ENCODE measurements around the gene NLRP9.

Gene NLRP9

DNA sequence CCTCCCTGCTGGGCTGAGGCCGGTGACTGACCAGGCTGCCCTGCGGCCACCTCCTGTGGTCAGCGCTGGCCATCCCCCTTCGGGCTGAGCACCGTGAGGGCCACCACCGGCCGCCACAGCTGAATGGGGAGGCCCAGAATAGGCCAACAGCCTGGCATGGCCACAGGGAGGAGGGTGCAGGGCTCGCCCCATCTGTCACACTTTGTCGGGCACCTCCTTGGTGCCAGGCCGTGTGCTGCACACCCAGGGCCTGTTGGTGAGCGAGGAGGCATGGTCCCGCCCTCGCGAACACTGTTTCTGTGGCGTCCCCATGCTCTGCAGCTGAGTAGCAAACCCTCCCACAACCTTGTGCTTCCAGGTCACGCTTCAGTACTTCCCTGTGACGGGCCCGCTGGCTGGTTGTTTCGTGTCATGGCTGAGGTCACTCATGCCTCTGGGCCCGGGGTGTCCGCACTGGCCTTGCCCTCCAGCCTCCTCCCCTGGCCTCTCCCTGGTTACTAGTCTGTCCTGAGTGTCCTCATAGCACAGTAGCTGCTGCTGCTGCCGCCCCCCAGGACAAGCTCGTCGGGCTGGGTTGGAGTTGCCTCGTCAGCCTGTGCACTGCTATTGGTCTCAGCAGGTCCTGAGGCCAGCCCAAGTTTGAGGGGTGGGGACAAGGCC is 48.0 kb downstream of the NLRP9 start:
- Mint-ChIP-seq H3K4me1 (peaks cover 7% of the 10 kb centered on the region), H3K9me3 (no peaks in the 10 kb centered on the region), H3K4me3 (no peak overlapping the region), H3K27ac (peak overlapping the region in 1 of 3 experiments; percentile 84), H3K36me3 (ENCODE audit: low read depth) (peaks cover 29% of the 10 kb centered on the region), H3K27me3 (ENCODE audit: low read depth) (no peaks in the 10 kb centered on the region)
- TF ChIP-seq, protein P1, sequence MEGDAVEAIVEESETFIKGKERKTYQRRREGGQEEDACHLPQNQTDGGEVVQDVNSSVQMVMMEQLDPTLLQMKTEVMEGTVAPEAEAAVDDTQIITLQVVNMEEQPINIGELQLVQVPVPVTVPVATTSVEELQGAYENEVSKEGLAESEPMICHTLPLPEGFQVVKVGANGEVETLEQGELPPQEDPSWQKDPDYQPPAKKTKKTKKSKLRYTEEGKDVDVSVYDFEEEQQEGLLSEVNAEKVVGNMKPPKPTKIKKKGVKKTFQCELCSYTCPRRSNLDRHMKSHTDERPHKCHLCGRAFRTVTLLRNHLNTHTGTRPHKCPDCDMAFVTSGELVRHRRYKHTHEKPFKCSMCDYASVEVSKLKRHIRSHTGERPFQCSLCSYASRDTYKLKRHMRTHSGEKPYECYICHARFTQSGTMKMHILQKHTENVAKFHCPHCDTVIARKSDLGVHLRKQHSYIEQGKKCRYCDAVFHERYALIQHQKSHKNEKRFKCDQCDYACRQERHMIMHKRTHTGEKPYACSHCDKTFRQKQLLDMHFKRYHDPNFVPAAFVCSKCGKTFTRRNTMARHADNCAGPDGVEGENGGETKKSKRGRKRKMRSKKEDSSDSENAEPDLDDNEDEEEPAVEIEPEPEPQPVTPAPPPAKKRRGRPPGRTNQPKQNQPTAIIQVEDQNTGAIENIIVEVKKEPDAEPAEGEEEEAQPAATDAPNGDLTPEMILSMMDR (IDR thresholded peaks at IDR 0.05; ENCODE audit: unreplicated experiment in 3 of 3): no peak

DNA sequence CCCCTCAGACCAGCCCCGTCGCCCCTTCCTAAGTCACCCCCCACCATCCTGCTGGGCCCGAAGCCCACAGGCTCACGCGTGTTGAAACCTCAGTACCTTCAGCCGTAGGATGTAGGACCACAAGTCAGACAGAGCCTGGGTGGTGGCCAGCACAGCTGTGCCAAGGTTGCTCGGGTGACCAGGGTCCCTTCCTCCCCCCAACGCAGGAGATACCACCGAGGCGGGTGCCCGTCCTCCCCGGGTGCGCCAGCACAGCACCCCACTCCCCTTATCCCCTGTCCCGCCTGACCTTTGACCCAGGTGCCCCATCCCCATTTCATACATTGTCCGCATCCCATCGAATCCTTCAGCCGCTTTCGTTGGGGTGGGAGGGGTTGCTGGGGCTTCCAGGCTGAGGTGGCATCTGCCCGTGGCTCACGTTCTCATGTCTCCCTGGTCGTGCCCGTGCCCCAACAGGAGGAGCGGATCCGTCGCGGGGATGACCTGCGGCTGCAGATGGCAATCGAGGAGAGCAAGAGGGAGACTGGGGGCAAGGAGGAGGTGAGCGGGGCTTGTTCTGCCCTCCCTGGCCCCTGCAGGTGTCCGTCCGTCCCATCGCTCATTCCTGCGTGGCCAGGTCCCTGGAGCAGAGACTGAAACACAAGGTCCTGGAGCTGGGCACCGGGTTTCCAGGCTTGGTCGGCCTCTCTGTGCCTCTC is 48.6 kb downstream of the NLRP9 start:
- no peak overlapping the region for H3K4me3 Mint-ChIP-seq
- H3K27me3 Mint-ChIP-seq (ENCODE audit: low read depth): no peaks in the 10 kb centered on the region
- H3K27ac Mint-ChIP-seq: peak overlapping the region; percentile 64 to 98 (median 95)
- TF ChIP-seq, protein P1 (IDR thresholded peaks at IDR 0.05; ENCODE audit: unreplicated experiment in 3 of 3): no peak
- H3K4me1 Mint-ChIP-seq: peaks cover 7% of the 10 kb centered on the region
- H3K9me3 Mint-ChIP-seq: no peaks in the 10 kb centered on the region
- H3K36me3 Mint-ChIP-seq (ENCODE audit: low read depth): peaks cover 29% of the 10 kb centered on the region

DNA sequence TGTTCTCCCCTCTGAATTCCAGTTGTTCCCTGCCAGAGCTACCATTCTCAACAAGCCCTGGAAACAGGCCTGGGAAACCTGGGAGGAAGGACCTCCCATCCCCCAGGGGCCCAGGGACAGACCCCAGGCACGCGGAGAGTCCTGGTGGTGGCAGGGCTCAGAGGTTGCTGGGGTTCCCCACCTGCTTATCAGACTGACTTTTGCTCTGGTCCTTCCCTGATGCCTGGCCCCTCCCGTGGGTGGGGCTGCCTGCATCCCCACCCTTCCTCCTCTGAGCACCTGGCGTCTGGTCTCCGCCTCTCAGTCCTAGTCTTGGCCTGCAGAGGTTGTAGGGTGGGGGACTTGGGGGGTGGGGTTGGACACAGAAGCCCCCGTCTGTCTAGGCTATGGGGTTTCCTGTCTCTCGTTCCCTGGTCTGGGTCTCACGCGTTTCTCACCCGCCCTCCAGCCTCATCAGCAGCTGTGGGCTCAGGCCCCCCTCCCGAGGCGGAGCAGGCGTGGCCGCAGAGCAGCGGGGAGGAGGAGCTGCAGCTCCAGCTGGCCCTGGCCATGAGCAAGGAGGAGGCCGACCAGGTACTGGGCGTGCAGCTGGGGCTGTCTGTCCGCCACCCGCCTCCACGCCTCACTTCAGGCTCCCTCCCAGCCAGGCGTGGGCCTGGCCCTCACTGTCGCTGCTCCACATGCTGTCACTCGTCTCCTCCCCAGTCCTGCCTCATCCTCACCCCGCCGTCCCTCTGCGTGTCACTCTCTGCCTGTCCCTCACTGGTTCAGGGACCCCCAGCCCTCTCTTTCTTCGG is 49.6 kb downstream of the NLRP9 start:
- H3K36me3 Mint-ChIP-seq (ENCODE audit: low read depth): peaks cover 25% of the 10 kb centered on the region
- no peaks in the 10 kb centered on the region for H3K27me3 Mint-ChIP-seq (ENCODE audit: low read depth)
- peak overlapping the region; percentile 64 to 98 (median 95) for H3K27ac Mint-ChIP-seq
- peaks cover 11% of the 10 kb centered on the region for H3K4me1 Mint-ChIP-seq
- H3K4me3 Mint-ChIP-seq: peak overlapping the region in 2 of 3 experiments; percentile 40 to 51
- TF ChIP-seq, protein P1 (IDR thresholded peaks at IDR 0.05; ENCODE audit: unreplicated experiment in 3 of 3): no peak
- no peaks in the 10 kb centered on the region for H3K9me3 Mint-ChIP-seq

DNA sequence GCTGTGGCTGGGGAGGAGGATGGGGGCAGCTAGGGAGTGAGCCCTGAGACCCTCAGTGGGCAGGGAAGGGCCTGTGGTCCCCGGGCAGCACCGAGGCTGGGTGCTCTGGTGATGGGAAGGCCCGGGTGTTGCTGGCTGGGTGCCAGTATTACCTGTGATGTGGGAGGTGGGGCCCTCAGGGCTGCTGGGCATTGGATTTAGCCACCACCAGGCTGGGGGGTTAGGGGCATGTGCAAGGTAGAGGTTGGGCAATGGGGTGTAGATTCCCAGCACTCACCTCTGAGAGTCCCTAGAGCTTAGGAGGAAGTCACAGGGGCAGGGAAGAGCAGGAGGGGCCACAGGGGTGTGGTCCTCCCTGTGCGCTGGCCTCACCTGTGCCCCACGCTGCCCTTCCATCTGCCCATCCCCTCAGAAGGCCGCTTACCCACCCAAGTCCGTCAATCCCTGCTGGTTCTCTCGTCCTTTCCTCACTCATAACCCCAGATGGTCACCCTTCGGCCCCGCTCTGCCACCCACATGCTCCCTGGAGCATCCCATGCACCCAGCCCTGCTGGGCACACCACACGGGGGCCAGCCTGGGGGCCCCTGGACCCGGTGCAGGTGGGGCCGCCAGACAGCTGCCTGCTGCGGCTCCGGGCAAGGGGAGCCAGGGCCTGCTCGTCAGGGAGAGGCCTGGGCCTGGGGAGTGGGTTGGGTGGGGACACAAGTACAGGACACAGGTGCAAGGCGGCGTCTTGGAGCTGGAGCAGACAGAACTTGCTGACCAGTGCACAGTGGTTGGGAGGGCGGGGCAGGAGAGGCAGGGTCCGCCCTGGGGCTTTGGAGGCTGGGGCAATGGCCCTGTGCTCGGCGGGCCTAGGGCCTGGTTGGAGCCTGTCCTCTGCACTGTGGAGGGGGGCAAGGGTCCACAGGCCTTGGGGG is 50.7 kb downstream of the NLRP9 start:
- TF ChIP-seq, protein P1 (IDR thresholded peaks at IDR 0.05; ENCODE audit: unreplicated experiment in 3 of 3): no peak
- Mint-ChIP-seq H3K27ac (peak overlapping the region in 2 of 3 experiments; percentile 16 to 75), H3K36me3 (ENCODE audit: low read depth) (peaks cover 23% of the 10 kb centered on the region), H3K9me3 (no peaks in the 10 kb centered on the region), H3K4me3 (no peak overlapping the region), H3K4me1 (peaks cover 13% of the 10 kb centered on the region), H3K27me3 (ENCODE audit: low read depth) (no peaks in the 10 kb centered on the region)

DNA sequence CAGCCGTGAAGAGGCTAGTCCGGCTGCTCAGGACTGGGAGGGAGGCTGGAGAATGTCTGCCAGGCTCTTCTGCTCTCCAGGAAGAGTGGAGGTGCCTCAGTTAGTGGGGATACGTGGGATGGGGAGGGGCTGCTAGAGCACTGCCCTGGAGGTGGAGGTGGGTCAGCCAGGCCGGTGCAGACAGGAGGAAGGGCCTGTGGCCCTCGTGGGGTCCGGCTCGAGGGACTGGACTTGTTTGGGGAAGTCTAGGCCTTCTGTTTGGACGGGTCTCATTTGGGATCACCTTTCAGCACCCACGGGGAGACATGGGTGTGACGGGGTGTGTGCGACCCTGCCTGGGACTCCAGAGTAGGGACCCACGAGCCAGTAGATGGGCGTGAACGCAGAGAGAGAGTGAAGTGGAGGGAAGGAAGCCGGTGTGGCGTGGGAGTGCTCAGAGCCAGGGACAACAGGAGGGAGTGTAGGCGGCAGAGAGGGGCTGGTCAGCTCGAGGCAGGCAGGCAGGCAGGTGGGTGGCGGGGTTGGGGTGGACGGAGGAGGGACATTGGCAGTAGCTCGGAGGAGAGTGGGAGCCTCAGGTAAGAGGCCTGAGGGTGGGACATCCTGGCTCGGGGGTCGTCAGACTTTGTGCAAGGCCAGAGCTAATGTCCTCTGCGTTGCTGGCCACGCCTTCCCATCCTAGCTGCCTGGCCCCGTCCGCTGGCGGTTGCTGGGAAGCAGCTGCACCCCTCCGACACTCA is 51.7 kb downstream of the NLRP9 start:
- TF ChIP-seq, protein P1 (IDR thresholded peaks at IDR 0.05; ENCODE audit: unreplicated experiment in 3 of 3): no peak
- peak overlapping the region in 1 of 3 experiments; percentile 75 for H3K27ac Mint-ChIP-seq
- H3K4me1 Mint-ChIP-seq: peaks cover 13% of the 10 kb centered on the region
- no peaks in the 10 kb centered on the region for H3K27me3 Mint-ChIP-seq (ENCODE audit: low read depth)
- no peaks in the 10 kb centered on the region for H3K9me3 Mint-ChIP-seq
- H3K4me3 Mint-ChIP-seq: peak overlapping the region in 1 of 3 experiments; percentile 8
- peaks cover 23% of the 10 kb centered on the region for H3K36me3 Mint-ChIP-seq (ENCODE audit: low read depth)
